CD14-positive monocyte (primary cell): ENCODE measurements around the gene DCAF17. TPM values are rescaled to one million over a fixed set of nuclear protein-coding genes. Genes with fewer than 3 reads are reported as not detected.

Source experiments
- DNase-seq, 3 donors: peaks; one replicate each; pipeline ENCODE4 v3.0.0-alpha.2; 2011 to 2022
- H2AFZ ChIP-seq: 2 replicates; pipeline ENCODE4 v1.6.0; 2012; ENCODE audit warnings: mild to moderate bottlenecking, low read depth, low read length, inconsistent platforms; ENCODE audit not compliant: insufficient read depth, poor library complexity, severe bottlenecking
- H3K27ac ChIP-seq, 2 donors: 1 replicate in 1 of 2; 2 replicates in 1 of 2; pipeline ENCODE4 v1.5.1; 2012 to 2013; ENCODE audit warnings: low read length in 2 of 2, control low read depth in 1 of 2, inconsistent platforms in 1 of 2, low read depth in 1 of 2, mild to moderate bottlenecking in 1 of 2
- H3K27me3 ChIP-seq, 2 donors: one replicate each; pipeline versions ENCODE4 v1.6.0 to v1.6.1; 2011 to 2013; ENCODE audit warnings: low read length in 2 of 2; ENCODE audit not compliant: control insufficient read depth in 2 of 2, insufficient read depth in 2 of 2
- H3K36me3 ChIP-seq, 2 donors: replicated peaks in 1 of 2; 1 replicate in 1 of 2; 2 replicates in 1 of 2; pipeline versions ENCODE4 v1.5.1 to v1.6.1; 2012 to 2013; ENCODE audit warnings: low read length in 2 of 2, control low read depth in 1 of 2, inconsistent platforms in 1 of 2, mild to moderate bottlenecking in 1 of 2; ENCODE audit not compliant: insufficient read depth in 2 of 2, control insufficient read depth in 1 of 2
- H3K4me1 ChIP-seq, 2 donors: 1 replicate in 1 of 2; 2 replicates in 1 of 2; pipeline versions ENCODE4 v1.5.1 to v1.6.1; 2012 to 2013; ENCODE audit warnings: low read length in 2 of 2, control low read depth in 1 of 2, inconsistent platforms in 1 of 2, mild to moderate bottlenecking in 1 of 2, moderate library complexity in 1 of 2; ENCODE audit not compliant: insufficient read depth in 2 of 2, control insufficient read depth in 1 of 2
- H3K4me2 ChIP-seq: replicated peaks from 2 replicates; pipeline ENCODE3; 2012; ENCODE audit warnings: low read length, moderate library complexity, mild to moderate bottlenecking; ENCODE audit not compliant: poor library complexity, severe bottlenecking; ENCODE audit errors: extremely low read depth
- H3K4me3 ChIP-seq, 3 experiments: fragments of 200-600 bp in 1 of 3; sonication (generic) in 1 of 3; replicated peaks in 1 of 3; 1 replicate in 2 of 3; 2 replicates in 1 of 3; pipeline ENCODE4 v1.5.1; 2011 to 2013; ENCODE audit warnings: low read length in 3 of 3, mild to moderate bottlenecking in 3 of 3, control low read depth in 2 of 3, low read depth in 2 of 3, inconsistent platforms in 1 of 3, moderate library complexity in 1 of 3
- H3K79me2 ChIP-seq: 2 replicates; pipeline ENCODE4 v1.6.0; 2012; ENCODE audit warnings: mild to moderate bottlenecking, control low read depth, inconsistent platforms, low read length, moderate library complexity; ENCODE audit not compliant: insufficient read depth
- H3K9ac ChIP-seq: 2 replicates; pipeline ENCODE4 v1.6.0; 2017; ENCODE audit warnings: low read length, mild to moderate bottlenecking; ENCODE audit not compliant: insufficient read depth, poor library complexity, severe bottlenecking
- H3K9me3 ChIP-seq, 2 donors: replicated peaks in 1 of 2; 1 replicate in 1 of 2; 2 replicates in 1 of 2; pipeline versions ENCODE4 v1.5.1 to v1.6.1; 2012 to 2013; ENCODE audit warnings: low read length in 2 of 2, control low read depth in 1 of 2; ENCODE audit not compliant: control insufficient read depth in 1 of 2, insufficient read depth in 1 of 2
- H4K20me1 ChIP-seq: 2 replicates; pipeline ENCODE4 v1.6.0; 2012; ENCODE audit warnings: mild to moderate bottlenecking, low read length, control low read depth, moderate library complexity; ENCODE audit not compliant: insufficient read depth
- H3K27ac Mint-ChIP-seq, 7 donors: one replicate each; pipeline ENCODE4 v1.8.0; 2020; ENCODE audit warnings: mild to moderate bottlenecking in 7 of 7, mixed read lengths in 7 of 7, moderate library complexity in 6 of 7, inconsistent platforms in 2 of 7
- H3K27me3 Mint-ChIP-seq, 3 donors: one replicate each; pipeline ENCODE4 v1.8.0; 2021 to 2022; ENCODE audit warnings: low read depth in 3 of 3, mild to moderate bottlenecking in 3 of 3, mixed read lengths in 3 of 3, moderate library complexity in 3 of 3, inconsistent platforms in 1 of 3
- H3K36me3 Mint-ChIP-seq, 2 donors: one replicate each; pipeline ENCODE4 v1.8.0; 2020; ENCODE audit warnings: mixed read lengths in 2 of 2, inconsistent platforms in 1 of 2, mild to moderate bottlenecking in 1 of 2
- H3K4me1 Mint-ChIP-seq: one replicate; pipeline ENCODE4 v1.8.0; 2020; ENCODE audit warnings: mild to moderate bottlenecking, mixed read lengths
- H3K4me3 Mint-ChIP-seq, 2 donors: one replicate each; pipeline ENCODE4 v1.8.0; 2020; ENCODE audit warnings: mild to moderate bottlenecking in 2 of 2, mixed read lengths in 2 of 2, moderate library complexity in 1 of 2
- H3K9me3 Mint-ChIP-seq, 7 donors: one replicate each; pipeline ENCODE4 v1.8.0; 2020 to 2022; ENCODE audit warnings: mixed read lengths in 7 of 7, mild to moderate bottlenecking in 6 of 7, moderate library complexity in 6 of 7, inconsistent platforms in 2 of 7
- CTCF ChIP-seq: fragments of 200-600 bp; IDR thresholded peaks from one replicate; pipeline ENCODE4 v1.8.0; 2022; ENCODE audit warnings: antibody characterized with exemption, mild to moderate bottlenecking
- WGBS: methylation state at CpG from one replicate; pipeline ENCODE4 v1.1.5; 2013; ENCODE audit warnings: missing lambda C conversion rate; ENCODE audit not compliant: insufficient coverage; 5-methylcytosine and 5-hydroxymethylcytosine counted together
- intact Hi-C, 2 donors: fragments of 100-400 bp; cut with micrococcal nuclease; formaldehyde crosslinking; loops; one replicate each; pipeline versions ENCODE4 v1.15.0 to v1.15.1; 2023
- polyA plus RNA-seq, 3 donors: library from polyadenylated mRNA; depleted of rRNA in 1 of 3; unstranded in 2 of 3; stranded (reverse) in 1 of 3; fragments of 300-500 nt in 2 of 3; fragments of >200 nt in 1 of 3; fragmentation: Illumina TruSeq in 2 of 3; gene quantifications; 1 replicate in 2 of 3; 2 replicates in 1 of 3; pipeline ENCODE4 v1.2.3, GENCODE V29; 2012 to 2021

The DCAF17 gene
- polyA plus RNA-seq, 3 donors, result 4.1 to 7.2 (median 7.0) TPM

- Histone ChIP-seq H3K4me2 (no peak overlapping the region), H3K4me3 (no peak overlapping the region), H3K36me3 (no peaks in the 10 kb centered on the region), H3K79me2 (no peaks in the 10 kb centered on the region), H3K4me1 (peaks cover 0 to 3% of the 10 kb centered on the region in 2 donors), H3K27me3 (no peaks in the 10 kb centered on the region), H3K27ac (no peak overlapping the region), H3K9ac (no peak overlapping the region), H4K20me1 (no peaks in the 10 kb centered on the region), H2AFZ (no peak overlapping the region), H3K9me3 (no peaks in the 10 kb centered on the region)
- no peak for TF ChIP-seq CTCF
- Mint-ChIP-seq H3K27me3 (no peaks in the 10 kb centered on the region), H3K36me3 (peaks cover 2 to 5% of the 10 kb centered on the region in 2 donors), H3K27ac (no peak overlapping the region), H3K9me3 (peaks cover 0 to 5% (median 2%) of the 10 kb centered on the region in 7 donors), H3K4me1 (peaks cover 12% of the 10 kb centered on the region), H3K4me3 (no peak overlapping the region)
- WGBS, result no CpG with 5 or more reads among the region's 1 CpG
- DNase-seq, result no peak
- intact Hi-C loops, result no loop called here
Measured at GRCh38 chr2:171406044-171406443, 28.0 kb upstream of the DCAF17 start.

- H4K20me1 ChIP-seq, result no peaks in the 10 kb centered on the region
- H3K4me1 ChIP-seq, result peaks cover 0 to 3% of the 10 kb centered on the region in 2 donors
- no peak overlapping the region for H3K27ac Mint-ChIP-seq
- H3K9ac ChIP-seq, result no peak overlapping the region
- peaks cover 15% of the 10 kb centered on the region for H3K4me1 Mint-ChIP-seq
- no peak overlapping the region for H3K27ac ChIP-seq
- no CpG with 5 or more reads among the region's 4 CpGs for WGBS
- H3K27me3 ChIP-seq, result no peaks in the 10 kb centered on the region
- H3K27me3 Mint-ChIP-seq, result no peaks in the 10 kb centered on the region
- no peaks in the 10 kb centered on the region for H3K79me2 ChIP-seq
- DNase-seq, result no peak
- H3K9me3 ChIP-seq, result no peaks in the 10 kb centered on the region
- TF ChIP-seq CTCF, result no peak
- H3K4me2 ChIP-seq, result no peak overlapping the region
- H3K4me3 Mint-ChIP-seq, result no peak overlapping the region
- no peak overlapping the region for H3K4me3 ChIP-seq
- H3K36me3 Mint-ChIP-seq, result peaks cover 2% of the 10 kb centered on the region in 2 donors
- H3K9me3 Mint-ChIP-seq, result peaks cover 0 to 1% (median 1%) of the 10 kb centered on the region in 7 donors
- H3K36me3 ChIP-seq, result no peaks in the 10 kb centered on the region
- intact Hi-C loops, result no loop called here
- H2AFZ ChIP-seq, result no peak overlapping the region
Measured at GRCh38 chr2:171407030-171407675, 26.9 kb upstream of the DCAF17 start.
